Loucy (cell line): ENCODE results near the gene SLC25A21.

Experiments
- H2AFZ ChIP-seq: fragments of 200-600 bp; sonication (generic); 2 replicates; pipeline ENCODE4 v1.6.0; 2016; ENCODE audit warnings: antibody characterized with exemption, mild to moderate bottlenecking, low read length, moderate library complexity
- H3F3A ChIP-seq: fragments of 200-600 bp; 2 replicates; pipeline ENCODE4 v1.6.0; 2016; ENCODE audit warnings: antibody characterized with exemption, low read depth, mild to moderate bottlenecking
- H3K27me3 ChIP-seq: fragments of 200-600 bp; sonication (generic); 2 replicates; pipeline ENCODE4 v1.6.1; 2014; ENCODE audit warnings: low read length, mild to moderate bottlenecking; ENCODE audit not compliant: insufficient read depth, poor library complexity, severe bottlenecking
- H3K36me3 ChIP-seq: fragments of 200-600 bp; sonication (generic); 2 replicates; pipeline ENCODE4 v1.6.1; 2016; ENCODE audit warnings: low read length; ENCODE audit not compliant: insufficient read depth
- H3K4me1 ChIP-seq: fragments of 200-600 bp; sonication (generic); 2 replicates; pipeline ENCODE4 v1.5.1; 2014; ENCODE audit warnings: low read length, mild to moderate bottlenecking; ENCODE audit not compliant: insufficient read depth, poor library complexity, severe bottlenecking
- H3K4me2 ChIP-seq: fragments of 200-600 bp; sonication (generic); 2 replicates; pipeline ENCODE4 v1.6.0; 2014; ENCODE audit warnings: antibody characterized with exemption, low read length, low read depth, mild to moderate bottlenecking; ENCODE audit not compliant: poor library complexity, severe bottlenecking
- H3K4me3 ChIP-seq: fragments of 200-600 bp; sonication (generic); 2 replicates; pipeline ENCODE4 v1.5.1; 2014; ENCODE audit warnings: low read length, mild to moderate bottlenecking, mixed read lengths; ENCODE audit not compliant: poor library complexity, severe bottlenecking
- H3K79me2 ChIP-seq: fragments of 200-600 bp; sonication (generic); 2 replicates; pipeline ENCODE4 v1.6.1; 2014; ENCODE audit warnings: low read length; ENCODE audit not compliant: insufficient read depth
- H3K9ac ChIP-seq: fragments of 200-600 bp; sonication (generic); 2 replicates; pipeline ENCODE4 v1.6.0; 2014; ENCODE audit warnings: mild to moderate bottlenecking, low read depth, low read length, moderate library complexity; ENCODE audit not compliant: poor library complexity, severe bottlenecking
- H3K9me2 ChIP-seq: fragments of 200-600 bp; sonication (generic); replicated peaks from 2 replicates; pipeline ENCODE4 v1.6.1; 2016; ENCODE audit warnings: low read depth, low read length, mixed read lengths
- H3K9me3 ChIP-seq: fragments of 200-600 bp; sonication (generic); 2 replicates; pipeline ENCODE4 v1.6.1; 2014; ENCODE audit warnings: mild to moderate bottlenecking, antibody characterized with exemption, low read length, low read depth; ENCODE audit not compliant: insufficient read depth
- H4K20me1 ChIP-seq: fragments of 200-600 bp; sonication (generic); 2 replicates; pipeline ENCODE4 v1.6.0; 2014; ENCODE audit warnings: antibody characterized with exemption, low read length, mild to moderate bottlenecking; ENCODE audit not compliant: insufficient read depth, poor library complexity, severe bottlenecking
- CTCF ChIP-seq: fragments of 200-600 bp; sonication (generic); conservative IDR thresholded peaks from 2 replicates; pipeline ENCODE4 v1.5.1; 2014; ENCODE audit warnings: mild to moderate bottlenecking, antibody characterized with exemption, low read length
- EZH2phosphoT487 ChIP-seq: fragments of 200-600 bp; IDR thresholded peaks from 2 replicates; pipeline ENCODE4 v1.6.1; 2018; ENCODE audit warnings: antibody characterized with exemption, mild to moderate bottlenecking, moderate library complexity, borderline replicate concordance

The SLC25A21 gene

GRCh38 chr14:37145395-37145794 is 27.0 kb downstream of the SLC25A21 start:
- Histone ChIP-seq H3K4me1 (no peaks in the 10 kb centered on the region), H4K20me1 (no peaks in the 10 kb centered on the region), H3K79me2 (no peaks in the 10 kb centered on the region), H3K4me3 (no peak overlapping the region), H3K27me3 (no peaks in the 10 kb centered on the region), H3F3A (no peaks in the 10 kb centered on the region), H3K9ac (no peak overlapping the region), H3K9me3 (no peaks in the 10 kb centered on the region), H3K9me2 (no peaks in the 10 kb centered on the region), H3K36me3 (no peaks in the 10 kb centered on the region), H3K4me2 (no peak overlapping the region), H2AFZ (no peak overlapping the region)
- TF ChIP-seq EZH2phosphoT487: no peak
- no peak for TF ChIP-seq CTCF

- H3K9me2 ChIP-seq: no peaks in the 10 kb centered on the region
- H4K20me1 ChIP-seq: no peaks in the 10 kb centered on the region
- H2AFZ ChIP-seq: no peak overlapping the region
- no peaks in the 10 kb centered on the region for H3K79me2 ChIP-seq
- no peak overlapping the region for H3K4me3 ChIP-seq
- H3K4me2 ChIP-seq: no peak overlapping the region
- TF ChIP-seq EZH2phosphoT487 (no peak), CTCF (no peak)
- no peaks in the 10 kb centered on the region for H3K4me1 ChIP-seq
- H3K27me3 ChIP-seq: no peaks in the 10 kb centered on the region
- no peak overlapping the region for H3K9ac ChIP-seq
- H3K9me3 ChIP-seq: no peaks in the 10 kb centered on the region
- H3K36me3 ChIP-seq: no peaks in the 10 kb centered on the region
- no peaks in the 10 kb centered on the region for H3F3A ChIP-seq
These were observed 27.6 kb downstream of the SLC25A21 start for GRCh38 chr14:37144729-37145363.

GRCh38 chr14:37143475-37143874 is 28.9 kb downstream of the SLC25A21 start:
- Histone ChIP-seq H4K20me1 (no peaks in the 10 kb centered on the region), H3F3A (no peaks in the 10 kb centered on the region), H3K4me2 (no peak overlapping the region), H3K36me3 (no peaks in the 10 kb centered on the region), H3K9ac (no peak overlapping the region), H2AFZ (no peak overlapping the region), H3K9me3 (no peaks in the 10 kb centered on the region), H3K79me2 (no peaks in the 10 kb centered on the region), H3K9me2 (no peaks in the 10 kb centered on the region), H3K4me3 (no peak overlapping the region), H3K27me3 (no peaks in the 10 kb centered on the region), H3K4me1 (no peaks in the 10 kb centered on the region)
- TF ChIP-seq EZH2phosphoT487 (no peak), CTCF (no peak)
